GM18858 (cell line): ENCODE results near the gene PACRG.

Source experiments
- ATAC-seq: cut with Tn5 transposase; IDR thresholded peaks from one replicate; pipeline ENCODE4 v1.9.1; 2021; ENCODE audit not compliant: unreplicated experiment

Gene PACRG

DNA sequence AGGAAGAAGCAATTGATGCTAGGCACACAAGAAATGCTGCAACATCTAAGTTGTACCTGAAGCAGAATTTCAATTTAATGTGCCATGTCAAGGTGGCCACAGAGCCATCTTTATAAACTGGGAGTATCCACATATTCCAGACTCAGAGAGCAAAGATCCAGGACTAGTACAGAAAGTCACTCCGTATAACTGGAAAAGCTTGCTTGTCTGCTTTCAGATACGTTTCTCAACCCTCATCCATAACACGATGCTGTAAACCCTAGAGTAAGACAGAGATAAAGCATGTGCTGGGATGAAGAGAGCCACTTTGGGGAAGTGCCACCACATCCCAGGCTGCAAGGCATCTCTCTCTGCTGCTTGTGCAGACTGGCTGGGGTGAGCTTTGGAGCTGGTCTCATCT is 134.7 kb downstream of the PACRG start:
- ATAC-seq: no peak

DNA sequence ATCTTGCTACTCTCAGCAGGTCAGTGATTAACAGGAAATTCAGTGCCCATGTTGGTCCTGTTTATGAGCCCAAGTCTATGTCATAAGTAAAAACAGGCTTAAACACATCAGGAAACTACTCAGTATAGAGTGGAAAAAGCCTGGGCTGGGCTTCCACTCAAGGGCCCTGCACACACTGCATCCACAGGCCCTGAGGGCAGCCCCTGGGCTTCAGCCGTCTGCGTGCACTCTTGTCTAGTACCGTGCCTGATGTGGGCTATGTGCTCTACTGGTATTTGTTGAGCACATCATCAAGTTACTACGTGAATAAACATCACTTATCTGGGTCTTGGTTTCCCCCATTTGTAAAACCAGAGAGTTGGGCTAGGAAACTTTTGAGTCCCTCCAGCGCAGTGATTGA is 135.2 kb downstream of the PACRG start:
- ATAC-seq: no peak

DNA sequence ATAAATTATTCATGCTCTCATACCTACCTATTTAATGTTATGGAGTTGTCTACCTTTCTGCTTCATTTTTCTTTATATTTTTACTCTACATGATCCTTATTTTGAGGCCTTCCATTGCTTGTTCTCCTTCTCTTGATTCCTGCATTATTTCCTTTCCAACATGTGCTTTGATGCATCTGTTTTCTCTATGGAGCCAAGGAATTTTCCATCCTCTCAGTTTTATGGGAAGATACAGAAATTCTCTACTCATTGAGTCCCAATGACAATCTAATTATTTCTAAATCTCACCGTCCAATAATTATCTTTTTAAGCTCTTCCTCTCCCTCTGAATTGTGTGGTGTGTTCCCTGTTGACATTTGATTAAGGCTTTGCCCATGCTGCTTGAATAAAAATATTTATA is 136.0 kb downstream of the PACRG start:
- no peak for ATAC-seq

DNA sequence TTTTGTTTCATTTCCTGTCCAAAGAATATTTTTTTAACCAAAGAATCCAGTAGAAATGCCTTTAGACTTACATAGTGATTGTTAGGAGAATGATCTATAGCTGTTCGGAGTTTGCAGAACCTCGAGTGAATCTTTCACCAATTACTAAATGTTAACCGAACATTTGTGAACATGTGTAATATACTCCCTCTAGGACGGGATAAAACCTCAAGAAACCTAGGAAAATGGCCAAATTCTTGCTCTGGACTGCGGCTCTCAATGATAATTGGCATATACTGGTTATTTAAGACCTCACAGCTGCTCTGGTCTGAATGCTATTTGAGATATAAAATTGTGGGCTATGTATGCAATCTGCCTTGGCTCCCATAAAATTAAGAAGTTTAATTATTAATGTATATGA is 137.1 kb downstream of the PACRG start:
- ATAC-seq: no peak

DNA sequence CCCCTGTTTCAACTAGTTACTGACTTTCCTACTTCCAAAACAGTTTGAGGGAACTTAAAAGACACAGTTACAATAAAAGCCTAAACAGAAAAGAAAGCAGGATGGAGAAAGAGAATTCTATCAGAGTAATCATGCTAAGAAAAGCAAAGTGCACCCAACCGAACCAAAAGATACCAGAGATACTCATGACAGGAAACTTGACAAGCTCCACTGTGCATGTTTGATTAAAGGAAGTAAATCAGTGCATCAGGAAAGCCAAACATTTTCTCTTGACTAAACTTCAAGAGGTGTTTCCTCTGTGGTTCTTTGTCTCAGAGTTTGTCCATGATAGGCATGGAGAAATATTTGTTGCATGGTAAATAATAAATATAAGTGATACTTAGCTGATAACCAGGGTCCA is 138.9 kb downstream of the PACRG start:
- no peak for ATAC-seq

DNA sequence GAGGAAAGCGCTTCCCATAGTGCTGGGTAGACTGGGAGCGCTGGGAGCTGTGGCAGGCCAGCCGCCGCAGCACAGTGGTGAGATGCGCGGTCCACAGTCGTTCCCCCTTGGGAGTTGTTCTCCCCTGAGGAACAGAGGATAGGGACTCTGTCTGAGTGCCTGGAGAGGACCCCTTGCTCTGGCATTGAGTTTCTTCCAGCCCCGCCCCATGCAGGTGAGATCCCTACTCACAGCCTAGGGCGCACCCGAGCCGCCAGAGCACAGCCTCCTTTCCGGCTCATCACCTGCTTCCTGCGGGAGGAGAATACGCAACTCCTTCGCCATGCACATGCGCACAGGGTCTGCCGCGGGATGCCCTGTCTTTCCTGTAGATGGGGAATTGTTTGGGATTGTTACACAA is 140.6 kb downstream of the PACRG start:
- no peak for ATAC-seq

DNA sequence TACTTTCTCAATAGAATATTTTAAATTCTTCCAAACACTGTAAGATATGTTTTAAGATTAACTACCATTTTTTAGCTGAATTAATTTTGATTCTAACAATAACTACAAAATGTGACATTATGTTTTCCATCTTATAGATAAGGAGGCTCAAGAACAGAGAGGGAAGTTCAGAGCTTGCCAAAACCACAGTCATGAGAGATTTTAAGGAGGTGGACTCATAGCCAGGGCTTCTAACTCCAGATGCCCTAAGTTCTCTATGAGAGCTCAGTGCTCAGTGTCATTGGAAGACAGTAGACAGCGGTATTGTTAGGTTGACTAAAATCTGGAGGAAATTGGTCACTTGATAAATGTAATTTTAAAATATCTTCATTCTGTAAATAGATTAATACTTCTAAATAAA is 144.2 kb downstream of the PACRG start:
- no peak for ATAC-seq

DNA sequence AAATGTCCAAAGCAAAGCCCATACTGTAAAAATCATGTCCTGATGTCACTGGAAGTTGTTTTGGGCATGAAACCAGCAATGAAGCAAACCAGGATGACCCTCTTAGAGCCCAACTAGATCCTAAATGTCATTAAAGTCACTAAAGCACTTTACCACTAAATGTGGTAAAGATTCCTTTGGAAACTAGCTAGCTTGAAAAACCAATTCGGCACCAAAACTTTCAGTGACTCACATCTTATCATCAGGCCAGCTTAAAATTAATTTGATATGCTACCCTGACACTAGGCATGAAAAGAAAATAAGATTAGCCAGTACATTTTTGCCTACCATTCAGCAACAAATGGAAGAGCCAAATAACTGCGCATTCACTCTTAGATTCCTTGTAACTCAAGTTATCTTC is 145.8 kb downstream of the PACRG start:
- ATAC-seq: no peak

DNA sequence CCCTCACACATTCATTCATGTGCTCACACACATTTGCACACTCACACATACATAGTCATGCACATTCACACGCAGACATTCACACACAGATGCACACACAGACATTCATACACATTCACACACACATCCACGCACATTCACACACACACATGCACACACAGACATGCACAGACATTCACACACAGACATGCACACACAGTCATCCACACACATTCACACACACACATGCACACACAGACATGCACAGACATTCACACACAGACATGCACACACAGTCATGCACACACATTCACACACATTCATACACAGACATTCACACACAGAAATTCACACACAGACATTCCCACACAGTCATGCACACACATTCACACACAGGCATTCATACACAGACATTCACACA is 147.3 kb downstream of the PACRG start:
- ATAC-seq: no peak

DNA sequence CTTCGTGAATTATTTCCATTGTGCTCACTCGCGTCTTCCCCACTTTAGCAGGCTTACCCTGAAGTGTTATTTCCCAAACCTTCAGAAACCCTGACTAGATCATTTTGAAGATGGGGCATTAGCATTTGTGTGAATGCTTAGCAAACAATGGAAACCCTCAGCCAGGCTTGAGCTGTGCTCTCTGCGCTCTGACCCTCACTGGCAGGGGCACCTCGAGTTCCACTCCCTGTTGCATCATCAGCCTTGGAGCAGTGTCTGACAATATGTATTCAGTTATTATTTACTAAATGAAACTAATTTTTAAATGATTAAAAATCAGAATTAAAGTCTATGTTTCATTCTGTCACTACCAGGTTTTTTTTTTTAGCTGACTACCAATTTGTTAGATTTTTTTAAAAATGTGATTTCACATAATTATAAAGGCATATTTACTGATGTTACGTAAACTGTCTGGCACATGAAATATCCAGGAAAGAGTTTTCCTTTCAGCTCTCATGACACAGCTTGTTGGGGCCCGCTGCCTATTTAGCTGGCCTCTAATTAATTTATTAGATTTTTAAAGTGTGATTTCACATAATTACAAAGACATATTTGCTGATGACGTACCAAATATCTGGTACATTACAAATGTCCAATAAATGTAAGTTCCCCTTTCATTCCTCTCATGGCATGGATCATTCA is 155.2 kb downstream of the PACRG start:
- no peak for ATAC-seq

DNA sequence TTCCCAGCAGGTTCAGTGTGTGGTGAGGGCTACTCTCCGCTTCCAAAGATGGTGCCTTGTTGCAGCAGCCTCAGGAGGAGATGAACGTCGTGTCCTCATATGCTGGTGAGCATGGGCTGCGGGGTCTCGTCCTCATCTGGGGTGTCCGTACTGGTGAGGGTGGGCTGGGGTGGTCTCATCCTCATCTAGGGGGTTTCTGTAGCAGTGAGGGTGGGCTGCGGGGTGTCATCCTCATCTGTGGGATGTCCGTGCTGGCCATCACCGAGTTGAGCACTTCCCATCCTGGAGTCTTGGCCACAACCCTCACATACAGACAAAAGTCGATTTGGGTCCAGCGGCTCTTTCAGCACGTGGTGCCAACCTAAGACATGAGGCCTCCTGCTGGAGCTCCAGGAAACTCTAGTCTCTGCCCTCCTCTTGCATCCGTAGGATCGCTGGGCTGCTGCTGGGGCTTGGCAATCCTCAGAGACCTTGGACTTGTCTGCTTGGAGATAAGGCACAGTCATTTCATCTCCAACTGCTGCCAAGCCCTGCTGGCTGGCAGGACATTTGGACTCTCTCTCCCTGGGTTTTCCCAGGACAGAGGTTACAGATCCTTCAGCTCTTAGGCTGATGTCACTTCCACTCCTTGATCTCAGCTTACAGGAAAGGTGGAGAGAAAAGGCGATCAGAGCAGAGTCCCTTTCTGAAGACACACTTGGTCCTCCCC is 160.4 kb downstream of the PACRG start:
- ATAC-seq: no peak

DNA sequence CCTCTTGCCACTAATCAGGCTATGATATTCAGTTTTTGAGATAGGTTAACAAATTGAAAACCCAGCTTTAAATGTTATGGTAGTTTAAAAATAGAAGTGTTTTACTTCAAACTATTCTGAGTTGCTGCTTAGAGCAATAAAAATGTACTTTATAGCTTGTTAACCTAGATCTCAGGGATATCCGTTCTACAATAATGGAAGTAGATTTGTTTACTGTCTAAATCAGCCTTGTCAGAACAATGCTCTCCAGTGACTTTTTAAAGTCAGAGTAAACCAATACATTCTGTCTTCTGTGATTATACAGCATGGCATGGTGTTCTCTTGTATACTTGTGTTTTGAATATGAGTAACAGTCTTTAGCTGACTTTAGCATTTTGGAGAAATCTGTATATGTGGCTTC is 161.5 kb downstream of the PACRG start:
- no peak for ATAC-seq

DNA sequence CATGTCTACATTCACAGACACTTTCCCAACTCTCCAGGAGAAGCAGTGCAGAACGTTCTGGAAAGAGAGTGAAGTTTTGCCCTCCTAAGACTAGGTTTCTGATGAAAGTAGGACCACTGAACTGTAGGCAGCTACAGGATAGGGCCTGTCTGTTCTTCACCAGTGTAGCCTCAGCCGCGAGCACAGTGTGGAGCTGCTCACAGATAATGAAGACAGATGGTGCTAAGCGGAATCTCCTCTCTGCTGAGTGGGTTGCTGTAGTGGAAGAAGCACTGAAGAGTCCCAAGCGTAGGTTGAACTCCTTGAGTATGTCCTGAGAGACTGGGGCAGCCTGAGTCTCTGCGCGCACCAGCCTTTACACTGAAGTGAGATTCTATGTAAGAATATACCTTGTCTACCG is 170.2 kb downstream of the PACRG start:
- ATAC-seq: no peak

DNA sequence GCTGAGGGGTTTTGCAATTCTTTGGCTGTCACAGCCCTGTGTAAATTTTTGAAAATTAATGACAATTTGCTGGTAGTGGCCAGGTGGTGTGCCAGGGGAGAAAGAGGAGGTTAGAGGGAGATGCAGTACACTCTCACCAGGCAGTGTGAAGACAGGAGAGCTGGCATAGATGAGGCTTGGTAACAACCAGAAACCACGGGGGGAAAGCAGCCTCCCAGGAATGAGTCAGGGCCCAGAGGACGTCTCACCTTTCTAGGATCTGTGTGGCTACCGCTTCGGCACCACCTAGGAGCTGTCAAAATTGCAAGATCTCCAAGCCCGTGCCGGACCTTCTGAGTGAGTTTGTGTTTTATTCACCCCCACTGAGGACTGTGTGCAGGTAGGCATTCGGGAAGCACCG is 171.4 kb downstream of the PACRG start:
- no peak for ATAC-seq

DNA sequence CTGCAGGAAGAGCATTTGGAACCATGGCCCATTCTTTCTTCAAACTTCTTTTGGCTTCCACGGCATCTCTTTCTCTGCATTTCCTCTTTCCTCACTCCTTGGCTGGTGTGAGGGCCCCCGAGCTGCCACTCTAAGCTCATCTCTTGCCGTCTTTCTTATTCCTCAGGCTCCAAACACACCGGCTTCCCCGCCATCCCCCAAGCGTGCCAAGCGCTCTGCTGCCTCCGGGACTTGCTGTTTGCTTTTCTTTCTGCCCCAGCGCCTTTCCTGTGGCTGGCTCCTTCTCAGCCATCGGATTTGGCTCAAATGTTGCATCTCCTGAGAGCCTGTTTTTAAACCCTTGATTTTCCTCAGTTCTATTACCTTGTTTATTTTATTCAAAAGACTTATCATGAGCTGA is 172.7 kb downstream of the PACRG start:
- no peak for ATAC-seq

DNA sequence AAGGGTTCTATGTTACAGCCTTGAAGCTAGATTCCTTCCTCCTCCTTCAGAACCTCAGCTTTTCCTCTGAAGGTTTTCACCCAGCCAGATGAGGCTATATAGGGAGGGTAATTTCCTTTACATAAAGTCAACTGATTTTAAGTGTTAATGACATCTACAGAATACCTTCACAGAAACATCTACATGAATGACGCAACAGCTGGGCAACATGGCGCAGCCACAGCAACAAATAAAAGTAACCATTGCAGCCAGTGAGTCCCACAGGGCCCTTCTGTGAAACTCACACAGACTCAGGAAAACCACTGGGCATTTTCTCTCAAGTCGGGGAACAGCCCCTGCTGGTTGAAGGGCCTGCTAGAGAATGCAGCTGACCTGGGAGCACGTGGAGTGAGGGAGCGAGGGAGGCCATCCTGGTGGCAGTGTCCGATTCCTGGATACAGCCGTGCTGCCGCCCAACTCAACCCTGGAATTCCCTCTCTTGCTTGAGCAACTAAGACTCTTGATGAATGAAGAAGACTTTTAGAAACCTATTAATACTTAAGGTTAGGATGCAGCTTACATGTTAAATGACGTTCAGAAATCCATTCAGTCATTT is 176.4 kb downstream of the PACRG start:
- no peak for ATAC-seq

DNA sequence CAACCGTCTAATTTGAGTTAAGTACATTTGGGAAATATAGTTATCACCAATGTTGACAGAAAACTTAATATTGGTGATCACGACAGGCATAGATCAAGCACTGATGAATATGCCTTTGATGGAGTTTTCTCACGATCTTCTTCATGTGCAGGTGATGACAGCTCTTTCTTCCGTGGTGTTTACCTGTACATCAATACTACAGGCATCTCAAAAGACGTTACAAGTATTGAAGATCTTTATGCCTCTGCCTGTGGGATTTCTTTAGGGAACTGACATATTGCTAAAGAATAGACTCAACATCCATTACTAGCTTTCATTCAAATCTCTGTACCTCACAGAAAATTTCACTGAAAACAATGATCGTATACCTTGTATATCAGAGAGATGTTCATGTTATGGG is 178.7 kb downstream of the PACRG start:
- ATAC-seq: no peak

DNA sequence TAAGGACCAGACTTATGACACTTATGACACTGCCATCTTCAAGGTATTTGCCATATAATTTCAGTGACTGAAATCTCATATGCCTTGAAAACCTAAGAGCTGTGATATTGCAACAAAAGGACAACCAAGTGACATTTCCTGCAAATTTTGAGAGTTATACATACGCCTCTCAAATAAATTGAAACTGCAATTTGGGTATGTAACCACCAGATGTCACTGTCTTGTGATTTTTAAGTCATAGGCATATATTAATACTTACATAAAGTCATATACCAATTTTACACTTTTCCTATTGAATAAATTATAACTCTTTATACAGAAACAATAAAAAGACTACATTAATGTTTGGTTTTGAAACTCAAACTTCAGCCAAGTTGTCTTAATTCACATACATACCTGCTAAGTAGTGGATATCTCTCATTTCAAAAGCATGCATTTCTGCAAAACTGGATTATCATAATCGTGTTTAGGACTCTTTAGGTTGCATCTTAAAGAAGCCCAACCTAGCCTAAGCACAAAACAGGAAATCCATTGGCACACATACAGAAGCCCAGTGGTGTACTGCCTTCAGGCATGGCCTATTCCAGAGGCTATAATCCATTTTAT is 180.2 kb downstream of the PACRG start:
- no peak for ATAC-seq

DNA sequence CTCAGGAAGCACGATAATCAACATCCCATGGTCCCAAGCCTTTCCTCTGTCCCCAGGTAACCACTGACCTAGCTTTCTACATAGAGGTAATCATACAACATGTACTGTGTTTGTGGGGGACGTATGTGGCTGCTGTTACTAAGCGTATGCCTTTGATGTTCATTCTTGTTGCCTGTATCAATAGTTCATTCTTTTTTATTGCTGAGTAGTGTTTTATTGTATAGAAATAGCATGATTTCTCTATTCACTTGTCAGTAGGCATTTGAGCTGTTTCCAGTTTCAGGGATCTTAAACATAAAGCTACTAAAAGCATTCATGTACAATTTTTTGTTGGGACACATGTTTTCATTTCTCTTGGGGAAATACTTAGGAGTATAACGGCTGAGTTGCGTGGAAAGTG is 185.4 kb downstream of the PACRG start:
- ATAC-seq: no peak

DNA sequence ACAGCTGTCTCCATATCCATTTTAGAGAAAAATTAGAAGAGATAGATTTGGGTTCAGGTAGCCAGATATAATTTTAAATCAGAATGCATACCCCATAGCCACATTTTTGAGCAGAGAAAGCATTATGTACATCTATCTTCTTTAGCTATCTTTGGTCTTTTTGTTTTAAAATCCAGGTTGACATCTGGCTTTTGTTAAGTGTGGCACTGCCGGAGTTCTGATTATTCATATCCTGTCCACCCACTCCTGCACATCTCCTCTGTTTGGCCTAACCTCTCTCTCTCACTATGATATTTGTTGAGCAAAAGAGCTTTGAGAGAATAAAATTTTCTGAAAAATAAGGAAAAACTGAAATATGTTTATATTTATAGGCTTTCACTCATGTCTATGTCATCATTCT is 189.7 kb downstream of the PACRG start:
- no peak for ATAC-seq

DNA sequence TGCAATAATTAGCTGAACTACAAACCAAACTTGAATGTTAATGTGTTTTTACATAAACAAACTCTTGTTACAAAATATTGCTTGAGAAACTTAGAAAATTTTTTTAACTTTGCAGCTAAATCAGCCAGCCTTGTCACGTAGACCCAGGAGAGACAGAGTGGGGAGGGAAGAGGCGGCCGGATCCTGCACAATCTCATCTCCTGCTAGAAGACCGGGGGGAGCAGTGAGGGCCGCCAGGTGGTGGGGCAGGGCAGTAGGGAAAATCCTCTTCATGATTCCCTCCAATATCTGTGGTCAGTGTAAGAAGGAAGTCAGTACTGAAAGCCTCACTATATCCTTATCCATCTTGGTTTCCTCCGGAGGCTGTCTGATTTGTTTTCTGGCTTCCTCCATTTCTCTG is 193.3 kb downstream of the PACRG start:
- no peak for ATAC-seq

DNA sequence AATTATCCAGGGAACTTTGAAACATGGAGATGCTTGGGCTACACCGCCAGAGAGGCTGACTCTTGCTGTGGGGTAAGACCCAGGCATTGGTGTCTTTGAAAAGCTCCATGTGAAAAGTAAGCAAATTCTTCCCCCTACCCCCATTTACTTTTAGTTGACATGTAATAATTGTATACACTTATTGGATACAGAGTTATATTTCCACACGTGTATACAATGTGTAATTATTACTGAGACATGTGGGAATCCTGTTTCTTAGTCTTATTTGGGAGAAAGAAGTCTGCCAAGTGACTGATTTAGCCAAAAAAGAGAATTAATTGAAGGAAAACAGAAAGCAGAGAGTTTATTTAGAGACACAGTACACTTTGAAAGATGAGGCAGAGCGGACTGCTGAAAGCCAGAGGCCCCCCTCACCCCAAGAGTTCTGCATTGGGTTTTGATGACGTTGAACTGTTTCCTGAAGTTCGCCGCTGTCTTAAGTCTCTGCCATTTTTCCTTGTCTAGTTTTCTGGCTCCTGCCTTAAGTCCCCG is 193.8 kb downstream of the PACRG start:
- no peak for ATAC-seq
